Loucy (cell line): Measurements from ENCODE around the gene ARHGAP10.

Experiments
- CTCF ChIP-seq: fragments of 200-600 bp; sonication (generic); conservative IDR thresholded peaks from 2 replicates; pipeline ENCODE4 v1.5.1; 2014; ENCODE audit warnings: mild to moderate bottlenecking, antibody characterized with exemption, low read length
- EZH2phosphoT487 ChIP-seq: fragments of 200-600 bp; IDR thresholded peaks from 2 replicates; pipeline ENCODE4 v1.6.1; 2018; ENCODE audit warnings: antibody characterized with exemption, mild to moderate bottlenecking, moderate library complexity, borderline replicate concordance

GRCh38 chr4:147964266-147964880 is 232.5 kb downstream of the ARHGAP10 start:
- TF ChIP-seq CTCF = no peak
- TF ChIP-seq EZH2phosphoT487 = no peak
